Esophagus squamous epithelium (tissue), 4 donors: ENCODE results near the gene GNG12.

Experiments
- POLR2A ChIP-seq, 4 donors: fragments of 450-650 bp; IDR thresholded peaks; one replicate each; pipeline ENCODE4 v1.6.1; 2017; ENCODE audit warnings: antibody characterized with exemption in 4 of 4, mild to moderate bottlenecking in 4 of 4, moderate library complexity in 3 of 4
- TF ChIP-seq, protein P1 (sequence below), 6 experiments: fragments of 450-650 bp in 4 of 6; fragments of 200-600 bp in 2 of 6; sonication (generic) in 2 of 6; IDR thresholded peaks; one replicate each; pipeline ENCODE4 v1.5.1; 2016 to 2019; ENCODE audit warnings: antibody characterized with exemption in 6 of 6, mild to moderate bottlenecking in 4 of 6, moderate library complexity in 4 of 6

DNA sequence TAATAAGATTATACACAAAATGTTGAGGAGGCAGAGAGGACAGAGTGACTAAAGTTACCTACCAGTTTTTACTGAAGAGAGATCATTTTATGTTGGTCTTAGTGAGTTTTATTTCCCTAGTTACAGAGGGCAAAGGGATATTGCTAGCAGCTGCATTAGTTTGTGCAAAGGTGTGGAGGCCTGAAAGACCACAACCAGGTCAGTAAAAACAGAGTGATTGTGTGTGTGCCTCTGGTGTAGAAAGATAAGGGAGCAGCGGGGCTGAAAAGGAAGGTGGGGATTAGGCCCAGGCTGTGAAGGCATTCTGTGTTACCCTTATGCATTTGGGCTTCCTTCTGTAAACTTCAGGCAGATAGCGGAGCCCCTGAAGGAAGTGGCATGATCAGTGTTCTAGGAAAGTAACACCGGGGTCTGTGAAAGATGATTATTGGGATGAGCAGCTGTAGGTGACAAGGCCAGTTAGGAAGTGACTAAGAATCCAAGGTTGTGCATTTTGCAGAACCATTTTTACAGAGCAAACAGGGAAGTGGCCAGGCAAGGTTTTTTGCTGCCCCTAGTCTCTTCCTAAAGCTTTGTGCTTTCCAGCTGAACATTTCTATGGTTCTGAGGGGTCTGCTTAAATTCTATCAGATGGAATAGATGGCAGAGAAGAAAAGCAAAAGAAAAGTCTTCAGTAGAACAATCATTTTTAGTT lies 144.6 kb downstream of the GNG12 start:
- TF ChIP-seq, protein P1, sequence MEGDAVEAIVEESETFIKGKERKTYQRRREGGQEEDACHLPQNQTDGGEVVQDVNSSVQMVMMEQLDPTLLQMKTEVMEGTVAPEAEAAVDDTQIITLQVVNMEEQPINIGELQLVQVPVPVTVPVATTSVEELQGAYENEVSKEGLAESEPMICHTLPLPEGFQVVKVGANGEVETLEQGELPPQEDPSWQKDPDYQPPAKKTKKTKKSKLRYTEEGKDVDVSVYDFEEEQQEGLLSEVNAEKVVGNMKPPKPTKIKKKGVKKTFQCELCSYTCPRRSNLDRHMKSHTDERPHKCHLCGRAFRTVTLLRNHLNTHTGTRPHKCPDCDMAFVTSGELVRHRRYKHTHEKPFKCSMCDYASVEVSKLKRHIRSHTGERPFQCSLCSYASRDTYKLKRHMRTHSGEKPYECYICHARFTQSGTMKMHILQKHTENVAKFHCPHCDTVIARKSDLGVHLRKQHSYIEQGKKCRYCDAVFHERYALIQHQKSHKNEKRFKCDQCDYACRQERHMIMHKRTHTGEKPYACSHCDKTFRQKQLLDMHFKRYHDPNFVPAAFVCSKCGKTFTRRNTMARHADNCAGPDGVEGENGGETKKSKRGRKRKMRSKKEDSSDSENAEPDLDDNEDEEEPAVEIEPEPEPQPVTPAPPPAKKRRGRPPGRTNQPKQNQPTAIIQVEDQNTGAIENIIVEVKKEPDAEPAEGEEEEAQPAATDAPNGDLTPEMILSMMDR (IDR thresholded peaks at IDR 0.05): no peak
- no peak for TF ChIP-seq POLR2A (IDR thresholded peaks at IDR 0.05)
